SJSA1 (cell line): ENCODE data around the gene MUC15. TPM values are rescaled to one million over a fixed set of nuclear protein-coding genes. Genes with fewer than 3 reads are reported as not detected.

ENCODE experiments used
- DNase-seq, 2 experiments: peaks; one replicate each; pipeline ENCODE4 v3.0.0-alpha.2; 2015 to 2020; ENCODE audit warnings: low spot score in 2 of 2, low read depth in 1 of 2
- H3K27ac ChIP-seq: fragments of 250-450 bp; sonication (Bioruptor Pico); 2 replicates; pipeline ENCODE4 v1.5.1; 2020; ENCODE audit warnings: mild to moderate bottlenecking, moderate library complexity
- H3K27me3 ChIP-seq: fragments of 250-450 bp; sonication (Bioruptor Pico); replicated peaks from 2 replicates; pipeline ENCODE4 v1.5.1; 2020; ENCODE audit warnings: mild to moderate bottlenecking, moderate library complexity
- H3K36me3 ChIP-seq: fragments of 250-450 bp; sonication (Bioruptor Pico); 2 replicates; pipeline ENCODE4 v1.5.1; 2020; ENCODE audit warnings: mild to moderate bottlenecking
- H3K4me1 ChIP-seq: fragments of 250-450 bp; sonication (Bioruptor Pico); replicated peaks from 2 replicates; pipeline ENCODE4 v1.6.1; 2021; ENCODE audit warnings: mild to moderate bottlenecking
- H3K4me3 ChIP-seq: fragments of 250-450 bp; sonication (Bioruptor Pico); 2 replicates; pipeline ENCODE4 v1.5.1; 2020; ENCODE audit warnings: mild to moderate bottlenecking
- H3K9me3 ChIP-seq: fragments of 250-450 bp; sonication (Bioruptor Pico); replicated peaks from 2 replicates; pipeline ENCODE4 v1.5.1; 2020; ENCODE audit warnings: mild to moderate bottlenecking
- total RNA-seq: library from RNA; depleted of rRNA; stranded (reverse); fragments of >200 nt; shearing (Covaris generic); gene quantifications from 2 replicates; pipeline ENCODE4 v1.2.3, GENCODE V29; 2014

MUC15 gene
- total RNA-seq, 1 experiment from 2014 or later, result not detected

GRCh38 chr11:26593691-26594090 lies 21.6 kb upstream of the MUC15 start:
- Histone ChIP-seq H3K4me1 (no peaks in the 10 kb centered on the region), H3K27me3 (no peaks in the 10 kb centered on the region), H3K36me3 (no peaks in the 10 kb centered on the region), H3K4me3 (no peak overlapping the region), H3K9me3 (no peaks in the 10 kb centered on the region), H3K27ac (no peak overlapping the region)
- no peak for DNase-seq

- Histone ChIP-seq H3K4me3 (no peak overlapping the region), H3K27ac (no peak overlapping the region), H3K27me3 (no peaks in the 10 kb centered on the region), H3K9me3 (no peaks in the 10 kb centered on the region), H3K36me3 (no peaks in the 10 kb centered on the region), H3K4me1 (no peaks in the 10 kb centered on the region)
- no peak for DNase-seq
Measured at GRCh38 chr11:26587073-26587472, 15.0 kb upstream of the MUC15 start.

GRCh38 chr11:26584818-26585217 lies 12.8 kb upstream of the MUC15 start:
- Histone ChIP-seq H3K9me3 (no peaks in the 10 kb centered on the region), H3K4me3 (no peak overlapping the region), H3K27ac (no peak overlapping the region)

GRCh38 chr11:26583550-26583949 lies 11.5 kb upstream of the MUC15 start:
- Histone ChIP-seq H3K27ac (no peak overlapping the region), H3K4me1 (no peaks in the 10 kb centered on the region), H3K27me3 (no peaks in the 10 kb centered on the region), H3K4me3 (no peak overlapping the region), H3K36me3 (no peaks in the 10 kb centered on the region), H3K9me3 (no peaks in the 10 kb centered on the region)
- DNase-seq, result no peak

More at GRCh38 chr11:26584818-26585217, 12.8 kb upstream of the MUC15 start:
- Histone ChIP-seq H3K4me1 (no peaks in the 10 kb centered on the region), H3K36me3 (no peaks in the 10 kb centered on the region), H3K27me3 (no peaks in the 10 kb centered on the region)
- DNase-seq, result no peak

GRCh38 chr11:26580929-26581328 lies 8.9 kb upstream of the MUC15 start:
- no peak for DNase-seq
- Histone ChIP-seq H3K27ac (no peak overlapping the region), H3K36me3 (no peaks in the 10 kb centered on the region), H3K9me3 (no peaks in the 10 kb centered on the region), H3K4me1 (no peaks in the 10 kb centered on the region), H3K4me3 (no peak overlapping the region), H3K27me3 (no peaks in the 10 kb centered on the region)

- H3K4me3 ChIP-seq, result no peak overlapping the region
- no peak overlapping the region for H3K27ac ChIP-seq
- H3K4me1 ChIP-seq, result no peaks in the 10 kb centered on the region
- no peaks in the 10 kb centered on the region for H3K9me3 ChIP-seq
- H3K27me3 ChIP-seq, result no peaks in the 10 kb centered on the region
- H3K36me3 ChIP-seq, result no peaks in the 10 kb centered on the region
- DNase-seq, result no peak
Measured at GRCh38 chr11:26579683-26580082, 7.6 kb upstream of the MUC15 start.

- Histone ChIP-seq H3K27me3 (no peaks in the 10 kb centered on the region), H3K4me3 (no peak overlapping the region), H3K27ac (no peak overlapping the region), H3K36me3 (no peaks in the 10 kb centered on the region), H3K4me1 (no peaks in the 10 kb centered on the region), H3K9me3 (no peaks in the 10 kb centered on the region)
- DNase-seq, result no peak
Measured at GRCh38 chr11:26578998-26579661, 7.1 kb upstream of the MUC15 start.

- Histone ChIP-seq H3K4me3 (no peak overlapping the region), H3K27me3 (no peaks in the 10 kb centered on the region; the same call in 1 of the 2 replicates), H3K27ac (no peak overlapping the region), H3K36me3 (no peaks in the 10 kb centered on the region), H3K9me3 (no peaks in the 10 kb centered on the region), H3K4me1 (no peaks in the 10 kb centered on the region)
- no peak for DNase-seq
Measured at GRCh38 chr11:26575946-26576345, 3.9 kb upstream of the MUC15 start.

GRCh38 chr11:26573896-26574295 lies 1.8 kb upstream of the MUC15 start:
- no peaks in the 10 kb centered on the region for H3K9me3 ChIP-seq
- H3K4me1 ChIP-seq, result no peaks in the 10 kb centered on the region
- H3K27ac ChIP-seq, result no peak overlapping the region
- H3K36me3 ChIP-seq, result no peaks in the 10 kb centered on the region
- no peak overlapping the region for H3K4me3 ChIP-seq
- H3K27me3 ChIP-seq, result peaks cover 2% of the 10 kb centered on the region; the same call in 1 of the 2 replicates
- no peak for DNase-seq

- Histone ChIP-seq H3K27me3 (peaks cover 5% of the 10 kb centered on the region; the same call in 1 of the 2 replicates), H3K27ac (no peak overlapping the region), H3K4me1 (no peaks in the 10 kb centered on the region), H3K9me3 (no peaks in the 10 kb centered on the region), H3K4me3 (no peak overlapping the region), H3K36me3 (no peaks in the 10 kb centered on the region)
- no peak for DNase-seq
Measured at GRCh38 chr11:26572770-26573402, 823 bp upstream of the MUC15 start.

- DNase-seq, result no peak
- Histone ChIP-seq H3K4me3 (no peak overlapping the region), H3K36me3 (no peaks in the 10 kb centered on the region), H3K9me3 (no peaks in the 10 kb centered on the region), H3K27ac (no peak overlapping the region), H3K27me3 (peaks cover 5% of the 10 kb centered on the region; the same call in 1 of the 2 replicates), H3K4me1 (no peaks in the 10 kb centered on the region)
Measured at GRCh38 chr11:26569646-26570045, 2.4 kb downstream of the MUC15 start.

- no peak for DNase-seq
- Histone ChIP-seq H3K27me3 (peaks cover 3% of the 10 kb centered on the region; the same call in 1 of the 2 replicates), H3K9me3 (no peaks in the 10 kb centered on the region), H3K4me1 (no peaks in the 10 kb centered on the region), H3K4me3 (no peak overlapping the region), H3K36me3 (no peaks in the 10 kb centered on the region), H3K27ac (no peak overlapping the region)
Measured at GRCh38 chr11:26558190-26558589, 13.9 kb downstream of the MUC15 start.

GRCh38 chr11:26557666-26558065 lies 14.4 kb downstream of the MUC15 start:
- Histone ChIP-seq H3K27ac (no peak overlapping the region), H3K9me3 (no peaks in the 10 kb centered on the region), H3K4me1 (no peaks in the 10 kb centered on the region), H3K27me3 (peaks cover 3% of the 10 kb centered on the region; the same call in 1 of the 2 replicates), H3K4me3 (no peak overlapping the region), H3K36me3 (no peaks in the 10 kb centered on the region)
- DNase-seq, result no peak

GRCh38 chr11:26556582-26556981 lies 15.5 kb downstream of the MUC15 start:
- no peaks in the 10 kb centered on the region for H3K9me3 ChIP-seq
- H3K27me3 ChIP-seq, result peaks cover 3% of the 10 kb centered on the region; the same call in 1 of the 2 replicates
- no peaks in the 10 kb centered on the region for H3K36me3 ChIP-seq
- no peak overlapping the region for H3K4me3 ChIP-seq
- no peak for DNase-seq
- no peak overlapping the region for H3K27ac ChIP-seq
- no peaks in the 10 kb centered on the region for H3K4me1 ChIP-seq
